Measurements from ENCODE around the gene WNT6. TPM values are rescaled to one million over a fixed set of nuclear protein-coding genes. Genes with fewer than 3 reads are reported as not detected.

The WNT6 gene
- total RNA-seq, 1 donor from 2014 or later, result 0.64 TPM

DNA sequence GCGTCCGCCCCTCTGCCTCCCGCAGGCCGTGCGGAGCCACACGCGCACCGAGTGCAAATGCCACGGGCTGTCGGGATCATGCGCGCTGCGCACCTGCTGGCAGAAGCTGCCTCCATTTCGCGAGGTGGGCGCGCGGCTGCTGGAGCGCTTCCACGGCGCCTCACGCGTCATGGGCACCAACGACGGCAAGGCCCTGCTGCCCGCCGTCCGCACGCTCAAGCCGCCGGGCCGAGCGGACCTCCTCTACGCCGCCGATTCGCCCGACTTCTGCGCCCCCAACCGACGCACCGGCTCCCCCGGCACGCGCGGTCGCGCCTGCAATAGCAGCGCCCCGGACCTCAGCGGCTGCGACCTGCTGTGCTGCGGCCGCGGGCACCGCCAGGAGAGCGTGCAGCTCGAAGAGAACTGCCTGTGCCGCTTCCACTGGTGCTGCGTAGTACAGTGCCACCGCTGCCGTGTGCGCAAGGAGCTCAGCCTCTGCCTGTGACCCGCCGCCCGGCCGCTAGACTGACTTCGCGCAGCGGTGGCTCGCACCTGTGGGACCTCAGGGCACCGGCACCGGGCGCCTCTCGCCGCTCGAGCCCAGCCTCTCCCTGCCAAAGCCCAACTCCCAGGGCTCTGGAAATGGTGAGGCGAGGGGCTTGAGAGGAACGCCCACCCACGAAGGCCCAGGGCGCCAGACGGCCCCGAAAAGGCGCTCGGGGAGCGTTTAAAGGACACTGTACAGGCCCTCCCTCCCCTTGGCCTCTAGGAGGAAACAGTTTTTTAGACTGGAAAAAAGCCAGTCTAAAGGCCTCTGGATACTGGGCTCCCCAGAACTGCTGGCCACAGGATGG is 14.0 kb downstream of the WNT6 start:
- TF ChIP-seq, protein P1, sequence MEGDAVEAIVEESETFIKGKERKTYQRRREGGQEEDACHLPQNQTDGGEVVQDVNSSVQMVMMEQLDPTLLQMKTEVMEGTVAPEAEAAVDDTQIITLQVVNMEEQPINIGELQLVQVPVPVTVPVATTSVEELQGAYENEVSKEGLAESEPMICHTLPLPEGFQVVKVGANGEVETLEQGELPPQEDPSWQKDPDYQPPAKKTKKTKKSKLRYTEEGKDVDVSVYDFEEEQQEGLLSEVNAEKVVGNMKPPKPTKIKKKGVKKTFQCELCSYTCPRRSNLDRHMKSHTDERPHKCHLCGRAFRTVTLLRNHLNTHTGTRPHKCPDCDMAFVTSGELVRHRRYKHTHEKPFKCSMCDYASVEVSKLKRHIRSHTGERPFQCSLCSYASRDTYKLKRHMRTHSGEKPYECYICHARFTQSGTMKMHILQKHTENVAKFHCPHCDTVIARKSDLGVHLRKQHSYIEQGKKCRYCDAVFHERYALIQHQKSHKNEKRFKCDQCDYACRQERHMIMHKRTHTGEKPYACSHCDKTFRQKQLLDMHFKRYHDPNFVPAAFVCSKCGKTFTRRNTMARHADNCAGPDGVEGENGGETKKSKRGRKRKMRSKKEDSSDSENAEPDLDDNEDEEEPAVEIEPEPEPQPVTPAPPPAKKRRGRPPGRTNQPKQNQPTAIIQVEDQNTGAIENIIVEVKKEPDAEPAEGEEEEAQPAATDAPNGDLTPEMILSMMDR (IDR thresholded peaks at IDR 0.05), result no peak
- Mint-ChIP-seq H3K36me3 (ENCODE audit: unreplicated experiment) (no peaks in the 10 kb centered on the region), H3K4me3 (ENCODE audit: unreplicated experiment) (no peak overlapping the region), H3K27ac (ENCODE audit: unreplicated experiment) (no peak overlapping the region), H3K4me1 (ENCODE audit: unreplicated experiment) (peaks cover 2% of the 10 kb centered on the region), H3K27me3 (ENCODE audit: unreplicated experiment) (peaks cover 66% of the 10 kb centered on the region), H3K9me3 (ENCODE audit: unreplicated experiment) (no peaks in the 10 kb centered on the region)
- no peak for DNase-seq (ENCODE audit: extremely low spot score, unreplicated experiment)

DNA sequence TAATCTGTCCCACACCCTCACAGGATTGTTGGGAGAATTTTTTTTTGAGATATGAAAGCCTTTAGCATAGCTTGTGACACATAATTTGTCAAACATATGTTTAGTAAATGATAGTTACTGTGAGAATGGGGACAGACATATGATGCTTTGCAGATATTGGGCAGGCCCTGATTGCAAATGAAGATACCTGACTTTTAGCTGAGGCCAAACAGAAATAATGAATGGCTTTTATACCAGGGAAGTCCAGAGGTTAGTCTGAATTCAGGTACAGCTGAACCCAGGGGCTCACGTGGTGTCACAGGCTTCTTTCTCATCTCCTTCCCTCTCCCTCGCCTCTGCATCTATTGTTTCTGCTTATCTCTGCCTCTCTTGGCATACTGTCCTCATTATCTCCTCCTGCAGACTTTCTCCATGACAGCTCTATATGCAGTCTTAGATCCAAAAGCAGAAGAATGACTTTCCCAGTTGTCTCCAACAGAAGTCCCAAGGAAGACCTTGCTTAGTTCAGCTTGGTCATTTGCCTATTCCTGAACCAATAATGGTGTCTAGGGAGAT is 16.2 kb downstream of the WNT6 start:
- Mint-ChIP-seq H3K36me3 (ENCODE audit: unreplicated experiment) (no peaks in the 10 kb centered on the region), H3K27ac (ENCODE audit: unreplicated experiment) (no peak overlapping the region), H3K27me3 (ENCODE audit: unreplicated experiment) (peaks cover 59% of the 10 kb centered on the region), H3K4me1 (ENCODE audit: unreplicated experiment) (peaks cover 11% of the 10 kb centered on the region), H3K9me3 (ENCODE audit: unreplicated experiment) (no peaks in the 10 kb centered on the region), H3K4me3 (ENCODE audit: unreplicated experiment) (no peak overlapping the region)
- TF ChIP-seq, protein P1 (IDR thresholded peaks at IDR 0.05), result no peak
- DNase-seq (ENCODE audit: extremely low spot score, unreplicated experiment), result no peak

DNA sequence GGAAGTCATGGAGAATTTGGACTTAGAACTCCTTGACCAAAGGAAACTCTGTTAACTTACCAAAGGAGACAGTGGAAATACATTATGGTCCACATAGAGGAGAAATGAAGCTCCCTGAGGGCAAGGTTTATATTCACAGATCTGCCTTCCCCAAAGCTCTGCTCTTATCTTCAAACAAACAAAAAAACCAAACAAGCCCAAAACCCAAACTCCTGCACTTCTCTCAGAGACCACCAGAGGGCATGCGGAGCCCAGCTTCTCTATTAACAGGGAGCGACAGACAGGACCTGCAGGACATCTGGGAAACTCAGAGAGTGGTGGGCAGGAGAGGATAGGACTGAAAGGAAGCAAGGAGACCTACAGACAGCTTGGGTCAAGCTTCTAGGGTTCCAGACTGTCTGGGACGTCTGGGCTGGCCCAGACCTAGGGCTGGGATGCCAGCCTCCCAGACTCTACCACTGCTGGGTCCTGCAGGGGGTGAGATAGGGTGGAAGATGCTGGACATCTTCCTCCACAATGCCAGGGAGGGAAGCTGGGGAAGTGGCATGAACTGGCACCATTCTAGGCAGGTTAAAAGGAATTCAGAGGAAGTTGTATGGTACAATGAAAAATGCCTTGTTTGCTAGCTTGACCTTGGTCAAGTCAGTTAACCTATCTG is 17.1 kb downstream of the WNT6 start:
- TF ChIP-seq, protein P1 (IDR thresholded peaks at IDR 0.05), result peak; percentile 94
- Mint-ChIP-seq H3K4me3 (ENCODE audit: unreplicated experiment) (no peak overlapping the region), H3K36me3 (ENCODE audit: unreplicated experiment) (no peaks in the 10 kb centered on the region), H3K4me1 (ENCODE audit: unreplicated experiment) (peaks cover 13% of the 10 kb centered on the region), H3K27ac (ENCODE audit: unreplicated experiment) (no peak overlapping the region), H3K27me3 (ENCODE audit: unreplicated experiment) (peaks cover 62% of the 10 kb centered on the region), H3K9me3 (ENCODE audit: unreplicated experiment) (no peaks in the 10 kb centered on the region)
- DNase-seq (ENCODE audit: extremely low spot score, unreplicated experiment), result no peak

DNA sequence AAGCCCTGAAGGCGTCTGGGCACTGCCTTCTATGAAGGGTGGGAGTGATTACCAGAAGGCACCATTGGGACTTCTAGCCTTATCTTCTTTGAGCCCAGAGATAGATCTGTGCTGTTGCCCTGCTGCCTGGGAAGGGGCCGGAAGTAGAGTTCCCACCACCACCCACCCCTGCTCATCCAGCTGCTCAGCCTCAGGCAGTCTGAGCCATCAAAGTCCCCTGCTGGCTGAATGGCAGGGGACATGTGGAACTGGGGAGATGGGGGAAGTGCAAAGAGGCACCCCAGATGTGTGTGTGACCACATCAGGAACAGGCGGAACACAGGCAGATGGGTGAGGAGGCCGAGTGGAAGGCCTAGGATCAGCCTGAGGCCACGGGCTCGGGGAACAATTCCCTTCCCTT is 17.7 kb downstream of the WNT6 start:
- H3K36me3 Mint-ChIP-seq (ENCODE audit: unreplicated experiment), result no peaks in the 10 kb centered on the region
- TF ChIP-seq, protein P1 (IDR thresholded peaks at IDR 0.05), result no peak
- H3K4me1 Mint-ChIP-seq (ENCODE audit: unreplicated experiment), result peaks cover 13% of the 10 kb centered on the region
- no peak overlapping the region for H3K4me3 Mint-ChIP-seq (ENCODE audit: unreplicated experiment)
- H3K27me3 Mint-ChIP-seq (ENCODE audit: unreplicated experiment), result peaks cover 62% of the 10 kb centered on the region
- H3K9me3 Mint-ChIP-seq (ENCODE audit: unreplicated experiment), result no peaks in the 10 kb centered on the region
- DNase-seq (ENCODE audit: extremely low spot score, unreplicated experiment), result no peak
- no peak overlapping the region for H3K27ac Mint-ChIP-seq (ENCODE audit: unreplicated experiment)

DNA sequence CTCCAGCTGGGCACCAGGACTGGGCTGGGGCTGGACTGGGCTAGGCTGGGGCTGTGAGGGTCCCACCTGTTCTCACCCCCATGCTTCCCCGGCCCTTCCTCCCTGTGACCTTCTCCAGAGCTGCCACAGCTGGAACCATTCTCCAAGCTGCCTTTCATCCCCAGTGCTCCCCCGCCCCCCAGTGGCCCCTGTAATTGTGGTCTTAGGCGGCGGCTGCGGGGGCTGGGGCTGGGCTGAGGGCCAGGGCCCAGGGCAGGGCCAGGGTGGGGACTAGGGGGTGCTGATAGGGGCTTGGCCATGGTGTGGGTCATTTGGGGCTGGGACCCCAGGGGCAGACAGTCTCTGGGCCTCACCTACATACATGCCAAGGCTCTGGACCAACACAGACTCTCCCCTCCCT is 18.3 kb downstream of the WNT6 start:
- no peak for DNase-seq (ENCODE audit: extremely low spot score, unreplicated experiment)
- peaks cover 13% of the 10 kb centered on the region for H3K4me1 Mint-ChIP-seq (ENCODE audit: unreplicated experiment)
- no peak overlapping the region for H3K4me3 Mint-ChIP-seq (ENCODE audit: unreplicated experiment)
- H3K27ac Mint-ChIP-seq (ENCODE audit: unreplicated experiment), result no peak overlapping the region
- TF ChIP-seq, protein P1 (IDR thresholded peaks at IDR 0.05), result no peak
- no peaks in the 10 kb centered on the region for H3K36me3 Mint-ChIP-seq (ENCODE audit: unreplicated experiment)
- H3K9me3 Mint-ChIP-seq (ENCODE audit: unreplicated experiment), result no peaks in the 10 kb centered on the region
- peaks cover 62% of the 10 kb centered on the region for H3K27me3 Mint-ChIP-seq (ENCODE audit: unreplicated experiment)

Data from osteocyte (in vitro differentiated cells).